Stimulated activated CD4-positive, alpha-beta T cell treated with anti-CD3 and anti-CD28 coated beads, Interleukin-1b, Interleukin-23, amount 100 ng/mL, for 1 hour (primary cell): ENCODE results near the gene MYO1G.
"Not testable (repeated sequence)": the region's sequence is repeated elsewhere in the genome, so short reads cannot be mapped to it uniquely, and the experiment has no call there.

Source experiments
- DNase-seq, 2 donors: peaks; one replicate each; pipeline ENCODE4 v3.0.0-alpha.2; 2020; ENCODE audit warnings: low read depth in 2 of 2

The MYO1G gene

DNA sequence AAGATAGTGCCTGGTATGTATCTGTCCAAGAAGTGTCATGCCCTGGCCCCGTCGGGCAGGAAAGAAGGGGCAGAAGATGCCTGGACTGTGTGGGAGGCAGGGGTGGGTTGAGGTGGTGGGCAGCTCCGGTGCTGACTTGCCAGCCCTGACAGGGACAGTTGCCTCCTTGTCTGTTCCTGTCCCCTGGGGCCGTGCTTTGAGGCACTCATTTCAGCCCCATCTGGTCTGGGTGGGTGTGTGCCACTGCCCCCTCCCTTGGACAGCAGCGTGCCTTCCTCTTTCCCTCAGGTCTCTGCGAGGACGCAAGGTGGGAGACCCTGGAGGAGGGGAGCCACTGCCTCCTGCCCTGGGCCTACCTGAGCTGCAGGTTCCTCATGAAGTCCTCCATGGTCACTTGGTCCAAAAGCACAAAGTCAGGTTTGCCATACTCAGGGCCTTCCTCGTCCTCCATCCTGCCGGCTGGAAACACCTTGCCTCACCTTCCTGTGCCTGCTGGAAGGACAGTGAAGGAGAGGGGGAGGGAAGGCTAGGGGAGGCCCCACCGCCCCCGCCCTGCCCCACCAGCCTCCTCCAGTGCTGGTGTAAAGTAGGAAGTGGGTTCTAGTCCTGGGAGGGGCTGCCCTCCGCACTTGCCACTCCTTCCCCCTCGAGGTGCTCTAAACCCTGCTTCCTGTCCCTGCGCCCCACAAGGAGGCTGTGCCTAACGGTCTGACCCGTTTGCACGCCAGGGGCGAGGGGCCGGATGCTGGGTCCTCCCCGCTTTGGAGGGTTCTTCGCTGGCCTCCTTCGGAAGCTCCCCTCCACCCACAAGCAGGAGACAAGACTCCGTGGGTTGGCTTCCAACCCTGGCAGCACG, at the start of gene MYO1G:
TSS of gene MYO1G (minus strand) at position 505 of the 856 bp plus-strand sequence. CDS start at position 451, 54 bp downstream.
- peak; percentile 56 to 65 for DNase-seq

DNA sequence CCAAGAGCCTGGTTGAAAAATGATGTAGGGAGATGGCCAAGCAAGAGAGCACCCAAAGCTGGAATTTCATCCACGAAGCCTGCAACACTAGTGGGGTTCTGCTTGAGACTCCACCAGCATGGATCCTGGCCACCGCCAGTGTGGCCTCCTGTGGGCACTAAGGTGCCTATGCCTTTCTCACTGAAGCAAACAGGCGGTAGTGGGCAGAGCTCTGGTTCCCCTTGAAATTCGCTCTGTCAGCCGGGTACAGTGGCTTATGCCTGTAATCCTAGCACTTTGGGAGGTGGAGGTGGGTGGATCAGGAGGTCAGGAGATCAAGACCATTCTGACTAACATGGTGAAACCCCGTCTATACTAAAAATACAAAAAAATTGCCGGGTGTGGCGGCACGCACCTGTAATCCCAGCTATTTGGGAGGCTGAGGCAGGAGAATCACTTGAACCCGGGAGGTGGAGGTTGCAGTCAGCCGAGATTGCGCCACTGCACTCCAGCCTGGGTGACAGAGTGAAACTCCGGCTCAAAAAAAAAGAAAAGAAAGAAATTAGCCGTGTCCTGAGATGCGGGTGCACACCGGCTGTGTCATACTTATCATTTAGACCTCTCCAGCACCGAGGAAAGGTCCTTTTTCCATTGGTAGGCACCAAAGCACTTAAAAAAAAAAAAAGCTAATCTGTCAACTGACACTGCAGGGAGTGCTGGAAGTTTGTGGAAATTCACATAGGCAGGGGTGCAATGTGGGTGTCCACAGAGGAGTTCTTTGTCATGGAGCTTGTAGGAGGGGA, 49.5 kb upstream of the MYO1G start:
- DNase-seq, result no peak

GRCh38 chr7:45027774-45028114, 48.9 kb upstream of the MYO1G start:
- no peak for DNase-seq

DNA sequence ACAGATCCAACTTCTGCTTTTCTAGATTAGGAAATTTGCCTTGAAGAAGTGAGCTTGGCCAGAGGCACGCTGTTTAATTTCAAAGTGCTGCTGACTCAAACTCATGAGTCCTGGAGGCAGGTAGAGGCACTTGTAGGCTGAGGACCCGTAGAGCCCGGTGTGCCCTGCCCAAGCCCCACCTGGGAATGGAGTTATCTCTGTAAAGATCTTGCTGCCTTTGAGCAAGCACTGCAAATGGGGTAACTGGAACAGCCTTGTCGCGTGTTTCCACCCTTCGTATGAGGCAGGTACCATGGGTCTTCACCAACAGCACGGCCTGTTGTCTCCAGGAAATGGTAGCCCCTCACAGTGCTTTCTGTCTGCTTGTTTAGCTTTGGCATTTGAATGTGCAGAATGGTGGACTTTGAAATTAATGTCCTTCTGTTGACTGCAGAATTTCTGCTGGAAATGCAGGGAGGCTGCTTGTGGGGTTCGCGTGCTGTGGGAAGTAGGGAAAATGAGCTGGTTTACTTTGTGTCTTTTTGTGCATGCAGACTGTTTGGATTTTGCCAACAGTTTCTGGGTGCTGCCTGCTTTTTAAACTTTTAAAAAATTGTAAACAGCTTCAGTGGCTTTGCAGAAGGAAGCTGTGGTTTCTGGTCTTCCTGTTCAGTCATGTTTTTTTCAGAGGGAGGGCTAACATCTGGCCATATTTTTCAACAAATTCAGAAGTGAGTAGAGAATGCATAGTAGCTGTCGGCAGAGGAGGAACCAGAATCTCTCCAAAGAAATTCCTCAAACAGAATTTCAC, 48.4 kb upstream of the MYO1G start:
- DNase-seq, result no peak

DNA sequence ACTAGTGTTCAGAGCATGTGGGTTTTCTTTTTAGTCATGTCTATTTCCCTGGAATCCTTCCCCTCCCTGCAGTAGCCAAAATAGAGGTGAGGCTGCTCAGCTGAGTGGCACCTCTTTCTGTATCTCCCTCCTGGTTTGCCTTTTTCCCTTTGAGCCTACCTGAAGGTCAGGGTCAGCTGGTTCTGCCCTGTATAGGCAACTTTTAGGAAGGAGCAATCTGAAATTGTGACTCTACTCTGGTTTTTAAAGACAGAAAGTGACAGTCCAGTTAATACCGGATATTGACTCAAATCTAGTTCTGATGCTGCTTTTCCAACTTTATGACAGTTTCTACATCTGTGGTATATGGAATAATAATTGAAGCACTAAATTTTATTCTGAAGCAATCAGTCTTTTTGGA, 47.2 kb upstream of the MYO1G start:
- no peak for DNase-seq

DNA sequence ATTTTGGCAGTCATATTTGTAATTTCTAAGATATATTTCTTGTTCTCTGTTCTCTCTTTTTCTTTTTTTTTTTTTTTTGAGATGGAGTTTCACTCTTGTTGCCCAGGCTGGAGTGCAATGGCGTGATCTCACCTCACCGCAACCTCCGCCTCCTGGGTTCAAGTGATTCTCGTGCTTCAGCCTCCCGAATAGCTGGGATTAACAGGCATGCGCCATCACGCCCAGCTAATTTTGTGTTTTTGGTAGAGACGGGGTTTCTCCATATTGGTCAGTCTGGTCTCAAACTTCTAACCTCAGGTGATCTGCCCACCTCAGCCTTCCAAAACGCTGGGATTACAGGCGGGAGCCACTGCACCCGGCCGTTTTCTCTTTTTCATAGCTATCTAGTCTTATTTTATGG, 46.7 kb upstream of the MYO1G start:
- DNase-seq, result not testable (repeated sequence)

DNA sequence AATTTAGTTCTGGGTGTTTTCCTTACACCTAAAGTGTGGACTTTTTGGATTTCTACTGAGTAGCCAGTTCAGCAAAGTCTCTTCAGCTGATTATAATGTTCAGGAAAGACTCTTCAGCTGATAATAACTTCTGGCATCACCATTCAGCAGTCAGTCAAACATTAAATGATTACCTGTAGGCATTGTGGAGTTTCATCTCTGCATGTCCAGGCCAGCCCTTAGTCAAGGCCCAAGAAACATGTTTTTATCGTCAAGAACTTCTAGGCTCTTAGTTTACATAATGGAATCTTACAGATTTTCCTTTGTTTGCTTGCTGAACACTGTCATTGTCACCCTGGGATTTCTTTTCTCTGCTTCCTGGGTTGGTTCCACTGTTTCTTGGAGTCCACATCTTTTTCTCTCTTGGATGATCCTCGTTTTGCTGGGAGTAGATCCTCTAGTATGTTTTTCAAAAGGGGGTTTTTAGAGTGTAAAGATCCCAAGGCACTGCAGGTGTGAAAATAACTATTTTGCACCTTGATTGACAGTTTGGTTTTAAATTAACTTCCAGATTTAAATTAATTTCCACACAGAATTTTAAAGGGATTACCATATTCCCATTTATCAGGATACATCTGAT, 45.4 kb upstream of the MYO1G start:
- DNase-seq, result no peak

DNA sequence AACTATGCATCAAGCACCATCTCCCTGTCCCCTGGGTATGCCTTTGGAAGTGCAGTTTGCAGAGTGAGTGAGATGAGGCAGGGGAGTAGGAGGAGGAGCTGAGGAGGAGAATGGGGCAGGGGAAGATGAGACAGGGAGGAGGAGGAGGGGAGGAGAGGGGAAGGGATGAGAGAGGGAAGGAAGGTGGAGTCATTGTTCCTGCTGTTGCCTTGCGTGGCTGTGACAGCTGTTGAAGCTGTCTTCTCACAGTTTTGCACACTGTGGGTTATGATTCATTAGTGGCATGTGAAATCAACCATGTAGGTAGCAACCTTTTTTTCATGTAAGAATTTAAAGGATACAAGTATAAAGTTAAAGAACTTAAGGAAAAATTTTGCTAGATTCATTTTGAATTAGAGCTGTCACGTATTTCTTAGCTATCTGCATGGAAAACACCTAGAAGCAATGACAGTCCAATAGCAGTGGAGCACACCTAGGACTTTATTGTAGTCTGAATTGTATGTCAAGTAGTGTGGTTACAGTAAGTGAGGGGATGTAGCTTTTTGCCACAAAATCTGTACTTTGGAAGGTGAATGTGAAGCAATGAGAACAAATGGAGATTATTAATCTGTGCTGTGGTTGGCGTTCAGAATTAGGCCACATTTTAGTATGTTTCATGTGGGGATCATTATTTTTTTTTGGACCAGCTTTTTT, 42.9 kb upstream of the MYO1G start:
- DNase-seq, result no peak

DNA sequence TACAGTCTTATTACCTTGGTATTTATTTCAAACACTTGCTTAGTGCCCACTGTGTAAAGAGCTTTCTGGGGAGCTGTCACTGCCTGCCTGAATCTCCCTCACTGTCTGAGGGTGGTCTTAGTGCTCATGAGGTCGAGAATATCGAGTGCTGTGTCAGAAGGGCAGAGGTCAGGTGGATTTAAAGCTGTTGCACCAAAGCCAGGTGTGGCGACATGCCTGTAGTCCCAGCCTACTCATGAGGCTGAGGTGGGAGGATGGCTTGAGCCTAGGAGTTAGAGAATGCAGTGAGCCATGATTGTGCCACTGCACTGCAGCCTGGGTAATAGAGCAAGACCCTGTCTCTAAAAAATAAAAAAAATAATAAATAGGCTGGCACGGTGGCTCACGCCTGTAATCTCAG, 42.1 kb upstream of the MYO1G start:
- DNase-seq, result no peak

GRCh38 chr7:45017253-45017652, 38.4 kb upstream of the MYO1G start:
- no peak for DNase-seq

- DNase-seq, result no peak
Observed at GRCh38 chr7:45015313-45015712, 36.5 kb upstream of the MYO1G start.

GRCh38 chr7:45013465-45013967, 34.7 kb upstream of the MYO1G start:
- DNase-seq, result no peak

- DNase-seq, result no peak
Observed at GRCh38 chr7:45007571-45008328, 28.9 kb upstream of the MYO1G start.

DNA sequence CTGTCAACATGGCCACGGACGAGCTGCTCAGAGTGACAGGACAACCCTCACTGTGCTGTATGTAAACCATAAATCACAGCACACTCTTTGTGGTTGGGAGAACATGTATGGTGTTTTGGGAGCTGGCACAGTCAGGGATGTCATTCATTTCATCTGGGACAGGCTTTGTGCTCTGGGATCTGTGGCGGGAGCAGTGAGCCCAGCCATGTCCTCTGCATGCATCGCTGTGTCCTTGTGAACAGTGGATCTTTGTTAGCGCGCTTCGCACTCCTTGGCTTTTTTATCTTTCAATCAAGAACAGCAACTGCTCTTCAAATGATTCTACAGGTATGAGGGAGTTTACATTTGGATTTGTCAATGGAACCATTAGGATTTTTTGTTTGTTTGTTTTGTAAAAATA, 28.3 kb upstream of the MYO1G start:
- no peak for DNase-seq

GRCh38 chr7:45003789-45004188, 25.0 kb upstream of the MYO1G start:
- DNase-seq, result no peak

DNA sequence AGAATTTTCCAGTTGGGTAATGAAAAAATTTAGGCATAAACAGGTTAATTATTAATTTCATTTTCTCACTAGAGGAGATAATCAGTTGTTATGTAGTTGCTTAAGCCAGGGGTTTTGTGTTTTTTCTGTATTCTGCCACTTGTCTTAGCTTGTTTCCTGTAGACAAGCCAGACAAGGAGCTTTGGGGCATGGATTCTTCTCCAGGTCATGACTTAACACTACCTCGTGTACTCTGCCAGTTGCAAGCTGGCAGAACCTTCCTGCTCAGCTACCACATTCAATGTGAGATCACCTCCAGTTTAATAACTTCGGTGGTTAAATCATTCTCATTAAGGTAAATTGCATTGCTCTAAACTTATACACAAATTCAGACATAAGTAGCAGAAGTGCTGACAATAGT, 23.0 kb upstream of the MYO1G start:
- no peak for DNase-seq

DNA sequence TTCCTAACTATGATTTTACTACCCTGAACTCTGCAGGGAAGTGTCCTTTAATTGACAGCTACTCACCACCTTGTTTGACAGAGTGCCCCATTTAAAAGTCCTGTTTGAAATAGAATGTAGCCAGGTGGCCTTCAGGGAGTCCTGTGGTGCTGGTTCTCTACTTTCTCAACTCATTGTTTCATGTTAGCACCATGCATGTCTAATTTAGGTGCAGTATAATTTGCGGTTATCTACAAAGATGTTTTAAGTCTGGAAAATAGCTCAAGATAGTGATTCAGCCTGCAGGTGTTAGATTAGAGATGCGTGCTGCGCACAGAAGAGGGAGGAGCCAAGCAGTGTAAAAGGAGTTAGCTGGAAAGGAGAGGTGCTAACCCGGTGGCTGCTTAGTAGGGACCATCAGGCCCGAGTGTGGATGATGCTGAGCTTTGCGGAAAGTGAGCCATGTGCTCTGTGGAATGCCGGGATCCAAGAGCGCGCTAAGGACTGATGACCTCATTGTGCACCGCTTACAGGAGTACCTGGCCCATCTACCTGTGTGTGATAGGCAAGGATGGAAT, 22.4 kb upstream of the MYO1G start:
- DNase-seq, result peak in 1 of 2 donors; percentile 48

- no peak for DNase-seq
Observed at GRCh38 chr7:45000093-45001032, 21.5 kb upstream of the MYO1G start, which contains the start of gene CCM2. CCM2 (plus strand) TSS chr7:45000201; CDS start chr7:45000334, 133 bp downstream.
